ES-I3 (cell line): Measurements from ENCODE around the gene CEACAM16.

Source experiments
- H3K36me3 ChIP-seq: 2 replicates; pipeline ENCODE4 v1.6.1; 2013; ENCODE audit warnings: mild to moderate bottlenecking, low read length, control low read depth, moderate library complexity; ENCODE audit not compliant: insufficient read depth
- H3K4me1 ChIP-seq: 2 replicates; pipeline ENCODE4 v1.6.1; 2013; ENCODE audit warnings: mild to moderate bottlenecking, control low read depth, low read length; ENCODE audit not compliant: insufficient read depth
- H3K9ac ChIP-seq: 2 replicates; pipeline ENCODE4 v1.6.1; 2013; ENCODE audit warnings: low read depth, mild to moderate bottlenecking, low read length, moderate library complexity
- H3K9me3 ChIP-seq: 2 replicates; pipeline ENCODE4 v1.6.1; 2013; ENCODE audit warnings: mild to moderate bottlenecking, low read length, moderate library complexity; ENCODE audit not compliant: control insufficient read depth, insufficient read depth

CEACAM16 gene

GRCh38 chr19:44684892-44685863 is 13.8 kb upstream of the CEACAM16 start:
- Histone ChIP-seq H3K36me3 (no peaks in the 10 kb centered on the region), H3K9ac (no peak overlapping the region), H3K4me1 (peaks cover 3% of the 10 kb centered on the region; the same call in 1 of the 2 replicates), H3K9me3 (no peaks in the 10 kb centered on the region)

- H3K4me1 ChIP-seq = peaks cover 3% of the 10 kb centered on the region; the same call in 1 of the 2 replicates
Measured at GRCh38 chr19:44685877-44686276, 13.1 kb upstream of the CEACAM16 start.

GRCh38 chr19:44686896-44687295 is 12.1 kb upstream of the CEACAM16 start:
- peaks cover 6% of the 10 kb centered on the region; the same call in 1 of the 2 replicates for H3K4me1 ChIP-seq
- H3K36me3 ChIP-seq = no peaks in the 10 kb centered on the region
- no peaks in the 10 kb centered on the region for H3K9me3 ChIP-seq
- H3K9ac ChIP-seq = no peak overlapping the region

More at GRCh38 chr19:44685877-44686276, 13.1 kb upstream of the CEACAM16 start:
- Histone ChIP-seq H3K9ac (no peak overlapping the region), H3K9me3 (no peaks in the 10 kb centered on the region), H3K36me3 (no peaks in the 10 kb centered on the region)

- no peak overlapping the region for H3K9ac ChIP-seq
- H3K4me1 ChIP-seq = peaks cover 8% of the 10 kb centered on the region; the same call in 1 of the 2 replicates
- H3K9me3 ChIP-seq = no peaks in the 10 kb centered on the region
- H3K36me3 ChIP-seq = no peaks in the 10 kb centered on the region
Measured at GRCh38 chr19:44687888-44688287, 11.1 kb upstream of the CEACAM16 start.

GRCh38 chr19:44689290-44690130 is 9.4 kb upstream of the CEACAM16 start:
- Histone ChIP-seq H3K4me1 (peaks cover 8% of the 10 kb centered on the region; the same call in 1 of the 2 replicates), H3K9ac (no peak overlapping the region), H3K36me3 (no peaks in the 10 kb centered on the region), H3K9me3 (no peaks in the 10 kb centered on the region)

GRCh38 chr19:44690131-44690440 is 8.9 kb upstream of the CEACAM16 start:
- no peaks in the 10 kb centered on the region for H3K36me3 ChIP-seq
- H3K9me3 ChIP-seq = no peaks in the 10 kb centered on the region
- no peak overlapping the region for H3K9ac ChIP-seq
- peaks cover 8% of the 10 kb centered on the region; the same call in 1 of the 2 replicates for H3K4me1 ChIP-seq

GRCh38 chr19:44692379-44692721 is 6.6 kb upstream of the CEACAM16 start:
- Histone ChIP-seq H3K9me3 (no peaks in the 10 kb centered on the region), H3K36me3 (no peaks in the 10 kb centered on the region), H3K4me1 (peaks cover 5% of the 10 kb centered on the region; the same call in 1 of the 2 replicates), H3K9ac (no peak overlapping the region)

GRCh38 chr19:44694184-44694579 is 4.8 kb upstream of the CEACAM16 start:
- Histone ChIP-seq H3K9me3 (no peaks in the 10 kb centered on the region), H3K9ac (no peak overlapping the region), H3K36me3 (no peaks in the 10 kb centered on the region), H3K4me1 (peaks cover 5% of the 10 kb centered on the region; the same call in 1 of the 2 replicates)

- no peaks in the 10 kb centered on the region; the same call in 1 of the 2 replicates for H3K4me1 ChIP-seq
- H3K36me3 ChIP-seq = no peaks in the 10 kb centered on the region
- H3K9me3 ChIP-seq = no peaks in the 10 kb centered on the region
- H3K9ac ChIP-seq = no peak overlapping the region
Measured at GRCh38 chr19:44696939-44697669, 1.8 kb upstream of the CEACAM16 start.

- Histone ChIP-seq H3K4me1 (no peaks in the 10 kb centered on the region), H3K9ac (no peak overlapping the region), H3K9me3 (no peaks in the 10 kb centered on the region), H3K36me3 (no peaks in the 10 kb centered on the region)
Measured at GRCh38 chr19:44697670-44698034, 1.3 kb upstream of the CEACAM16 start.

GRCh38 chr19:44700547-44700946 is 1.6 kb downstream of the CEACAM16 start:
- Histone ChIP-seq H3K4me1 (no peaks in the 10 kb centered on the region), H3K9ac (no peak overlapping the region), H3K36me3 (no peaks in the 10 kb centered on the region), H3K9me3 (no peaks in the 10 kb centered on the region)

GRCh38 chr19:44701228-44701627 is 2.3 kb downstream of the CEACAM16 start:
- Histone ChIP-seq H3K9ac (no peak overlapping the region), H3K4me1 (no peaks in the 10 kb centered on the region), H3K9me3 (no peaks in the 10 kb centered on the region), H3K36me3 (no peaks in the 10 kb centered on the region)

GRCh38 chr19:44702551-44703176 is 3.7 kb downstream of the CEACAM16 start:
- Histone ChIP-seq H3K36me3 (no peaks in the 10 kb centered on the region), H3K4me1 (no peaks in the 10 kb centered on the region), H3K9ac (no peak overlapping the region), H3K9me3 (no peaks in the 10 kb centered on the region)
